Breast epithelium (tissue), 4 donors: ENCODE measurements around the gene WT1. TPM values are rescaled to one million over a fixed set of nuclear protein-coding genes. Genes with fewer than 3 reads are reported as not detected.

Source experiments
- DNase-seq, 2 donors: peaks; one replicate each; pipeline ENCODE4 v3.0.0-alpha.2; 2019; ENCODE audit warnings: low spot score in 2 of 2
- H3K27ac ChIP-seq, 2 donors: fragments of 200-600 bp; sonication (generic) in 1 of 2; one replicate each; pipeline ENCODE4 v1.5.1; 2016 to 2019; ENCODE audit warnings: mild to moderate bottlenecking in 1 of 2
- H3K27me3 ChIP-seq, 2 donors: fragments of 200-600 bp; sonication (generic) in 1 of 2; one replicate each; pipeline versions ENCODE4 v1.5.1 to v1.6.0; 2017 to 2019; ENCODE audit warnings: control low read depth in 1 of 2, mild to moderate bottlenecking in 1 of 2
- H3K36me3 ChIP-seq: fragments of 200-600 bp; one replicate; pipeline ENCODE4 v1.5.1; 2019
- H3K4me1 ChIP-seq, 2 donors: fragments of 200-600 bp; sonication (generic); one replicate each; pipeline ENCODE4 v1.5.1; 2016 to 2019; ENCODE audit warnings: control low read depth in 1 of 2
- H3K4me3 ChIP-seq, 3 donors: fragments of 200-600 bp; sonication (generic); 1 replicate in 2 of 3; 2 replicates in 1 of 3; pipeline ENCODE4 v1.5.1; 2016 to 2019; ENCODE audit warnings: mild to moderate bottlenecking in 3 of 3, moderate library complexity in 2 of 3
- H3K9me3 ChIP-seq, 2 donors: fragments of 200-600 bp; sonication (generic) in 1 of 2; one replicate each; pipeline ENCODE4 v1.5.1; 2016 to 2019; ENCODE audit warnings: control low read depth in 1 of 2
- CTCF ChIP-seq, 3 donors: fragments of 450-650 bp; IDR thresholded peaks; one replicate each; pipeline ENCODE4 v1.5.1; 2016 to 2017; ENCODE audit warnings: antibody characterized with exemption in 3 of 3, mild to moderate bottlenecking in 3 of 3, moderate library complexity in 3 of 3
- POLR2A ChIP-seq: fragments of 450-650 bp; IDR thresholded peaks from one replicate; pipeline ENCODE4 v1.6.1; 2016; ENCODE audit warnings: antibody characterized with exemption, mild to moderate bottlenecking, moderate library complexity
- POLR2AphosphoS5 ChIP-seq, 3 donors: sonication (generic); formaldehyde crosslinking; IDR thresholded peaks; one replicate each; pipeline ENCODE4 v1.6.1; 2017; ENCODE audit warnings: antibody characterized with exemption in 3 of 3
- intact Hi-C: fragments of 100-400 bp; cut with DNase I; formaldehyde crosslinking; loops from one replicate; pipeline ENCODE4 v1.15.1; 2023; ENCODE audit warnings: low total_unique reads
- total RNA-seq, 3 donors: library from RNA; depleted of rRNA; stranded (reverse); fragments of >200 nt; gene quantifications; one replicate each; pipeline ENCODE4 v1.1.0, GENCODE V29; 2016

The WT1 gene
- total RNA-seq, 3 donors from 2014 or later: 0.66 to 11.6 TPM; not detected in 1

- Histone ChIP-seq H3K27me3 (peaks cover 0 to 17% of the 10 kb centered on the region in 2 donors), H3K4me1 (no peaks in the 10 kb centered on the region), H3K27ac (no peak overlapping the region), H3K4me3 (no peak overlapping the region), H3K9me3 (no peaks in the 10 kb centered on the region), H3K36me3 (no peaks in the 10 kb centered on the region)
- no peak for TF ChIP-seq CTCF (IDR thresholded peaks at IDR 0.05)
- no peak for TF ChIP-seq POLR2AphosphoS5 (IDR thresholded peaks at IDR 0.05)
- no peak for TF ChIP-seq POLR2A
- intact Hi-C loops: no loop called here
- no peak for DNase-seq
These were observed 16.5 kb downstream of the WT1 start for GRCh38 chr11:32418836-32419235.

- H3K27ac ChIP-seq: no peak overlapping the region
- no peak for TF ChIP-seq POLR2AphosphoS5 (IDR thresholded peaks at IDR 0.05)
- TF ChIP-seq CTCF (IDR thresholded peaks at IDR 0.05): no peak
- TF ChIP-seq POLR2A: no peak
- no peaks in the 10 kb centered on the region for H3K36me3 ChIP-seq
- H3K27me3 ChIP-seq: peaks cover 0 to 10% of the 10 kb centered on the region in 2 donors
- no peak for DNase-seq
- intact Hi-C loops: no loop called here
- H3K4me1 ChIP-seq: no peaks in the 10 kb centered on the region
- no peaks in the 10 kb centered on the region for H3K9me3 ChIP-seq
- H3K4me3 ChIP-seq: no peak overlapping the region
These were observed 17.5 kb downstream of the WT1 start for GRCh38 chr11:32417806-32418205.

DNA sequence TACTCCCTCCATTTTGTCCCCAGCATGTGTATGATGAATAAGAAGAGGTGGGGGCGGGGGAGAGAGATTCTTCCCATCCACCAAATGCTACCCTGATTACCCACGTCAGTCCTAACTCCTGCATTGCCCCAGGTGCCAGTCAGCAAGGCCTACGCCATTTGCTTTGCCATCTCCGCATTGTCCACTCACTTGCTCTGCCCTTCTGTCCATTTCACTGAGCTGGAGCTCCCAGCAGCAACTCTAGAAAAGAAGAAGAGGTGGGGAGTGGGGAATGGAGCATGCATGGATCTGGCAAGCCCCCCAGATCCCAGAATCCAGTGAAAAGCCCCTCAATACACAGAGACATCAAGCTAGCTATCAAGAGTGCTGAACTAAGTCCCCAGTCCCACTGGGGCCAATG lies 19.0 kb downstream of the WT1 start:
- DNase-seq: no peak
- H3K9me3 ChIP-seq: no peaks in the 10 kb centered on the region
- peaks cover 0 to 10% of the 10 kb centered on the region in 2 donors for H3K27me3 ChIP-seq
- H3K36me3 ChIP-seq: no peaks in the 10 kb centered on the region
- no peak overlapping the region for H3K4me3 ChIP-seq
- H3K4me1 ChIP-seq: no peaks in the 10 kb centered on the region
- no peak overlapping the region for H3K27ac ChIP-seq
- intact Hi-C loops: no loop called here
- TF ChIP-seq CTCF (IDR thresholded peaks at IDR 0.05) (no peak), POLR2AphosphoS5 (IDR thresholded peaks at IDR 0.05) (no peak)

DNA sequence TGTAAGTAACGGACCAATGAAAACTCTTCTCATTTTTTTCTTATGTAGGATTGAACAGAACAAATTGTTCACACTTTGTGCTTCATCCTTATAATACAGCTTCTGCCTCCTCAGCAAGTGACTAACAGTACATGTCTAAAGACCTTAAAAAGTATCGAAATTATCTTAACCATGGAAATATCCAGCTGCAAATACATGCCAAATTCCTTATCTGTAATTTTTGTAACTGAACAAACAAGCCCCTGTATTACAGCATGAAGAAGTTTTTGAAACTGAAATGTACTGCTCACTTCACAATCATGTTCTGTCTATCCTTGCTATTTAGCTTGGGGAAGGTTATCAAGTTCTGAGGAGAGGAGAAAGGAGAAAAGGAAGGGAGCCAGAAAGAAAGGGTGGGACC lies 20.4 kb downstream of the WT1 start:
- H3K36me3 ChIP-seq: no peaks in the 10 kb centered on the region
- intact Hi-C loops: loop anchor here (5.0 kb wide), 1 partner anchor 1588 kb away; no protein-coding TSS in a partner anchor
- no peak for TF ChIP-seq POLR2A
- TF ChIP-seq CTCF (IDR thresholded peaks at IDR 0.05): no peak
- TF ChIP-seq POLR2AphosphoS5 (IDR thresholded peaks at IDR 0.05): no peak
- DNase-seq: no peak
- no peak overlapping the region for H3K27ac ChIP-seq
- no peaks in the 10 kb centered on the region for H3K4me1 ChIP-seq
- no peak overlapping the region for H3K4me3 ChIP-seq
- H3K27me3 ChIP-seq: peaks cover 0 to 15% of the 10 kb centered on the region in 2 donors
- H3K9me3 ChIP-seq: no peaks in the 10 kb centered on the region

DNA sequence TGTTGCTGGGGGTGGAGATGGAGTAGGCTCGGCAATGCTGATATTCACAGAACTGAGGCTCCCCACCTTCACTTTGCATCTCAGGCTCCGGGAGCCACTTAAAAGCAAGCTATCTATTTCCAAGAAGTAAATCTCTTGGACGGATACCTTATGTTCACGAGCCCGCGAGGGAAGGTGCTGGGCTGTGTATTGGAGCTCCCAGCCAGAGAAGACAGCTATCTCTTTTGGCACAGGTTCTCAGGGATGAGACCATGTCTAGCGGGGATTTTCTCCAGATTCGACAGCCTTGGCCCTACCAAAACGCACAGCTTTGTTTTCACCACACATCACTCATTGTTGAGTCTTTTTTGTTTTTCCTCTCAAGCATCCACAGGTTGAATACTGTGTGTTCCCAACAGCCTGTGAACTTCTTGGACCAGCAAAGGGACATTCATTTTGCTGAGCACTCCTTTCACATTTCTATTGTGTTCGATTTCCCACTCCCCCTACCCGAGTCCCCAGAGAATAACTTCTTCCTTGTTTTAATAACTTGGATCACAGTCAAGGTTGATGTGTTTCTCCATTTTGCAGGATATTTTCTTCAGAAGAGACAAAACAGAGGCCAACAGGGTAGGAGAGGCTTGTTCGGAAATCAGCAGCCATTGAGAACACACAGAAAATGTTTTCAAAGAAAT lies 23.3 kb downstream of the WT1 start:
- H3K27me3 ChIP-seq: peaks cover 0 to 15% of the 10 kb centered on the region in 2 donors
- no peaks in the 10 kb centered on the region for H3K36me3 ChIP-seq
- H3K4me1 ChIP-seq: no peaks in the 10 kb centered on the region
- TF ChIP-seq POLR2AphosphoS5 (IDR thresholded peaks at IDR 0.05) (no peak), CTCF (IDR thresholded peaks at IDR 0.05) (no peak), POLR2A (no peak)
- DNase-seq: no peak
- no peaks in the 10 kb centered on the region for H3K9me3 ChIP-seq
- no peak overlapping the region for H3K27ac ChIP-seq
- intact Hi-C loops: loop anchor here (5.0 kb wide), 1 partner anchor 1585 kb away; no protein-coding TSS in a partner anchor
- no peak overlapping the region for H3K4me3 ChIP-seq
